Chondrocyte (in vitro differentiated cells): ENCODE data around the gene FNDC3A. TPM values are rescaled to one million over a fixed set of nuclear protein-coding genes. Genes with fewer than 3 reads are reported as not detected.

Experiments used
- DNase-seq: peaks from one replicate; pipeline ENCODE4 v3.0.0; 2021; ENCODE audit warnings: mixed read lengths, low spot score
- H3K27ac Mint-ChIP-seq: one replicate; pipeline ENCODE4 v1.8.0; 2021; ENCODE audit warnings: mild to moderate bottlenecking, moderate library complexity, mixed read lengths; ENCODE audit not compliant: unreplicated experiment
- H3K27me3 Mint-ChIP-seq: 2 replicates; pipeline ENCODE4 v1.8.0; 2021; ENCODE audit warnings: low read depth, mixed read lengths
- H3K36me3 Mint-ChIP-seq: 2 replicates; pipeline ENCODE4 v1.8.0; 2021; ENCODE audit warnings: low read depth, mixed read lengths
- H3K4me1 Mint-ChIP-seq: 2 replicates; pipeline ENCODE4 v1.8.0; 2021; ENCODE audit warnings: low read depth, mild to moderate bottlenecking, mixed read lengths
- H3K4me3 Mint-ChIP-seq: one replicate; pipeline ENCODE4 v1.8.0; 2021; ENCODE audit warnings: mild to moderate bottlenecking, moderate library complexity, mixed read lengths; ENCODE audit not compliant: unreplicated experiment
- H3K9me3 Mint-ChIP-seq: 2 replicates; pipeline ENCODE4 v1.8.0; 2021; ENCODE audit warnings: low read depth, mixed read lengths
- total RNA-seq: library from RNA; stranded (reverse); gene quantifications from 3 replicates; pipeline ENCODE4 v1.2.1, GENCODE V29; 2021
- TF ChIP-seq, protein P1 (sequence below): fragments of 200-600 bp; sonication (generic); IDR thresholded peaks from 2 replicates; pipeline ENCODE4 v1.5.0; 2021; ENCODE audit warnings: antibody characterized with exemption, mild to moderate bottlenecking, moderate library complexity

The FNDC3A gene
- total RNA-seq, 1 donor from 2014 or later, result 34.3 TPM

DNA sequence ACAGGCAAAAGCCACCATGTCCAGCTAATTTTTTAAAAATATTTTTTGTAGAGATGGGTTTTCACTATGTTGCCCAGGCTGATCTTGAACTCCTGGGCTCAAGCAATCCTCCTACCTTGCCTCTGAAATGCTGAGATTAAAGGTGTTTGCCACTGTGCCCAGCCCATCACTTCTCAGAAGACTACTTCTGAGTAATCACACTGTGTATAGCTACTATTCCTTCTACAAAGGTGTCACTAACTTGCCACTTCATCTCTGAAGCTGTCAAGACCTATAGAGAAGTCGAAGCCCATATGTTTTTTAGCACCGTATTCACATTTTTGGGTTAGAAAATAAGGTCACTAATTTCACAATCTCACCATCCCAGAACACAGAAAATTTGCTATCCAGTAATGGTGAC, 36.0 kb upstream of the FNDC3A start:
- DNase-seq, result no peak
- no peak overlapping the region for H3K4me3 Mint-ChIP-seq
- H3K36me3 Mint-ChIP-seq, result no peaks in the 10 kb centered on the region
- no peak overlapping the region for H3K27ac Mint-ChIP-seq
- H3K4me1 Mint-ChIP-seq, result no peaks in the 10 kb centered on the region
- TF ChIP-seq, protein P1, sequence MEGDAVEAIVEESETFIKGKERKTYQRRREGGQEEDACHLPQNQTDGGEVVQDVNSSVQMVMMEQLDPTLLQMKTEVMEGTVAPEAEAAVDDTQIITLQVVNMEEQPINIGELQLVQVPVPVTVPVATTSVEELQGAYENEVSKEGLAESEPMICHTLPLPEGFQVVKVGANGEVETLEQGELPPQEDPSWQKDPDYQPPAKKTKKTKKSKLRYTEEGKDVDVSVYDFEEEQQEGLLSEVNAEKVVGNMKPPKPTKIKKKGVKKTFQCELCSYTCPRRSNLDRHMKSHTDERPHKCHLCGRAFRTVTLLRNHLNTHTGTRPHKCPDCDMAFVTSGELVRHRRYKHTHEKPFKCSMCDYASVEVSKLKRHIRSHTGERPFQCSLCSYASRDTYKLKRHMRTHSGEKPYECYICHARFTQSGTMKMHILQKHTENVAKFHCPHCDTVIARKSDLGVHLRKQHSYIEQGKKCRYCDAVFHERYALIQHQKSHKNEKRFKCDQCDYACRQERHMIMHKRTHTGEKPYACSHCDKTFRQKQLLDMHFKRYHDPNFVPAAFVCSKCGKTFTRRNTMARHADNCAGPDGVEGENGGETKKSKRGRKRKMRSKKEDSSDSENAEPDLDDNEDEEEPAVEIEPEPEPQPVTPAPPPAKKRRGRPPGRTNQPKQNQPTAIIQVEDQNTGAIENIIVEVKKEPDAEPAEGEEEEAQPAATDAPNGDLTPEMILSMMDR, result no peak
- peaks cover under 1% of the 10 kb centered on the region for H3K9me3 Mint-ChIP-seq
- no peaks in the 10 kb centered on the region for H3K27me3 Mint-ChIP-seq

DNA sequence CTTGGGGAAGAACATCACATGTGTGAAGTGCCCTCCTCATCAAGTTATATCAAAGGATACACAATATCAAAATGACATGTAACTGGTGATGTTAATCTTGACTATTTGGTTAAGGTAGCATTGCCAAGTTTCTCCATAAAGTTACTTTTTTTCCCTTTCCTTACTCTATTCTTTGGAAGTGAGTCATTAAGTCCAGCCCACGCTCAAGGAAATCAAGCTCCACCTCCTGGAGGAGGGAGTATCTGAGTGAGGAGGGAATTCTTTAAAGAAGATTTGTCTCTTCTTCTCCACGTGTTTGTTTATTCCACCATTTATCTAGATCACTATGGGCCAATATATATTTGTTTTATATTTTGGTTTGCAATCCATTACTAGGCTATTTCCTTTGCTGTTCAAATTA, 33.6 kb upstream of the FNDC3A start:
- Mint-ChIP-seq H3K4me3 (no peak overlapping the region), H3K4me1 (no peaks in the 10 kb centered on the region), H3K9me3 (no peaks in the 10 kb centered on the region), H3K36me3 (no peaks in the 10 kb centered on the region), H3K27ac (no peak overlapping the region), H3K27me3 (no peaks in the 10 kb centered on the region)
- TF ChIP-seq, protein P1, result no peak
- no peak for DNase-seq

DNA sequence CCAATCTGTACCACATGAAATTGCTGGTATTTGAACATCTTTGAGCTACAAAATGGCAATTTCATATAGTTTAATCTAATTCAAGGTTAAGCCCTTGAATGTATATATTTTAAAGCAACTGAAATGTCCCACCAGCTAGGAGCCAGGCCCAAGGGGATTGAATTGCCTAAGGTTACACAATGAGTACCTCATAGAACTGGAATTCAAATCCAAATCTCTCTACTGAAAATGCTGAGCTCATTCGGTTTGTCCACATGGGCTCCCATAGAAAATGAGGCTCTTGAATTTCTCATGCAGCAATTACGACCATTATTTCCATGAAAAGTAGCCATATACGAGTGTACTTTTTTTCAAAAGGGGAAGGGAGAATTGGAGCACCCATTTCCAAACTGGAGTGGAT, 31.5 kb upstream of the FNDC3A start:
- no peaks in the 10 kb centered on the region for H3K27me3 Mint-ChIP-seq
- H3K4me3 Mint-ChIP-seq, result no peak overlapping the region
- H3K4me1 Mint-ChIP-seq, result peaks cover 10% of the 10 kb centered on the region
- no peaks in the 10 kb centered on the region for H3K9me3 Mint-ChIP-seq
- H3K27ac Mint-ChIP-seq, result no peak overlapping the region
- no peak for DNase-seq
- no peaks in the 10 kb centered on the region for H3K36me3 Mint-ChIP-seq
- TF ChIP-seq, protein P1, result no peak

DNA sequence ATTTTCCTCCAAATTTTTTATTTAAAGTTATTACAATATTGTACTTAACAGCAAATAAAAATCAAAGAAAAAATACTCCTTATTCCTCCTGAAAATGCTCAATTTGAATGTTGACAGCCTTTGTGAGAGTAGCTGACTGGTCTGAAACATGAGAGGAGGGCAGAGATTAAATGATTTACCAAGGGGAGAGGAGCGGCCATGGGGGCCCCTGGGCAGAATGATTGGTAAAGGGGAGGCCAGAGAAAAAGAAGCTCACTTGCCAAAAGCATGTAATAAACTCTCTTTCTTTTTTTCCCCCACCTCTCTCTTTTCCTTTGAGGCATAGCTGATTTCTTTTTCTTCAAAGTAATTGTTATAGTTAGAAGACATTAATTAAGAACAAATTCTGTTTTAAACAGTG, 30.1 kb upstream of the FNDC3A start:
- H3K9me3 Mint-ChIP-seq, result no peaks in the 10 kb centered on the region
- DNase-seq, result no peak
- H3K27ac Mint-ChIP-seq, result no peak overlapping the region
- peaks cover 22% of the 10 kb centered on the region for H3K4me1 Mint-ChIP-seq
- TF ChIP-seq, protein P1, result no peak
- no peaks in the 10 kb centered on the region for H3K27me3 Mint-ChIP-seq
- no peaks in the 10 kb centered on the region for H3K36me3 Mint-ChIP-seq
- H3K4me3 Mint-ChIP-seq, result no peak overlapping the region

DNA sequence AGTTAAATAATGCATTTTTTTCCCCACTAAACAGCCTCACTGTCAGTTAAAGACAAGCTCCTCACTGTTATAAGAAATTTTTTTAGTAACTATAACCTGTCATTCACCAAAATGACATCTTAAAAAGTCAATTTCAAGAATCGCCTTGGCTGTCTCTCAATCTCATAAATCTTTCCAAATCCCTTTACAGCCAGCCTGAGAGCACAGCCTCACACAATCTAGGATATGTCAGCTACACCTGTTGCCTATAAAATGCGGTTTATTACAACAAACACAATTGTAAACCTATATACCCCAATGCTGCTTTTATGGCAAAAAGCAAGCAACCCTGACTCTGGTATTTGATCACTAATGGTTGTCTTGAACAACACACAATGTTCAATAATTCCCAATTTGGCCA, 29.5 kb upstream of the FNDC3A start:
- peaks cover 24% of the 10 kb centered on the region for H3K4me1 Mint-ChIP-seq
- no peaks in the 10 kb centered on the region for H3K36me3 Mint-ChIP-seq
- TF ChIP-seq, protein P1, result no peak
- DNase-seq, result no peak
- no peak overlapping the region for H3K4me3 Mint-ChIP-seq
- no peaks in the 10 kb centered on the region for H3K9me3 Mint-ChIP-seq
- no peak overlapping the region for H3K27ac Mint-ChIP-seq
- no peaks in the 10 kb centered on the region for H3K27me3 Mint-ChIP-seq
